HepG2 (cell line): ENCODE measurements around the gene DBNDD1.

ENCODE experiments used
- SP1 ChIP-seq, 2 experiments: fragments of 450-650 bp in 1 of 2; sonication (generic) in 1 of 2; formaldehyde crosslinking in 1 of 2; IDR thresholded peaks; 2 replicates each; pipeline versions ENCODE4 v1.4.0 to v1.6.1; 2016 to 2020; ENCODE audit warnings: missing genetic modification reagents in 1 of 2
- ZNF580 ChIP-seq: IDR thresholded peaks from 2 replicates; pipeline ENCODE4 v1.6.1; 2016; ENCODE audit warnings: low read depth, borderline replicate concordance

- TF ChIP-seq ZNF580 (CRISPR knock-in tag): no peak
- TF ChIP-seq SP1 (IDR thresholded peaks at IDR 0.05): no peak
- no peak for TF ChIP-seq SP1 (CRISPR knock-in tag; IDR thresholded peaks at IDR 0.05)
Measured at GRCh38 chr16:89973235-89973634, 46.0 kb downstream of the DBNDD1 start.
